Thyroid gland (tissue), 4 donors: ENCODE results near the gene BGLAP.

Experiments used
- POLR2A ChIP-seq, 2 donors: fragments of 450-650 bp; IDR thresholded peaks; one replicate each; pipeline ENCODE4 v1.6.1; 2017; ENCODE audit warnings: antibody characterized with exemption in 2 of 2, mild to moderate bottlenecking in 2 of 2, moderate library complexity in 1 of 2
- TF ChIP-seq, protein P1 (sequence below), 6 experiments: fragments of 200-600 bp in 3 of 6; fragments of 450-650 bp in 3 of 6; sonication (generic) in 3 of 6; IDR thresholded peaks; one replicate each; pipeline ENCODE4 v1.5.1; 2016 to 2019; ENCODE audit warnings: antibody characterized with exemption in 6 of 6, mild to moderate bottlenecking in 2 of 6, inconsistent platforms in 1 of 6, moderate library complexity in 1 of 6

DNA sequence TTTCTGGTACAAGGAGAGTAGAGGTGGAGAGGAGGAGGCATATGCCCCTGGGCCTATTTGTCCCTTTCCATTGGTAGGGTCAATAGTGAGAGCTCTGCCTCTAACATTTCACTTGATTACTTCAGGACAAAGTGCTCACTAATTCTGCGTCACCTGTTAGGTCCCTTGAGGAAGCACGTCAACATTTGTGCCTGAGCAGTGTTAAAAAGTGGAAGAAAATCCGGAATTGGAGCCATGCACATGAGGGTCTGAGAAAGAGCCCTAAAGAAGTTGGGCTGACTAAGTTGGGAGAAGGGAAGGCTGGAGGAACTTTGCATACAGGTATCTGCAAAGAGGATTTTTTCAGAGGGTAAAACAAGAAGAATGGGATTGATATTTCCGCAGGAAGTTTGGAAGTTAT lies 46.1 kb upstream of the BGLAP start:
- no peak for TF ChIP-seq POLR2A (IDR thresholded peaks at IDR 0.05)
- TF ChIP-seq, protein P1, sequence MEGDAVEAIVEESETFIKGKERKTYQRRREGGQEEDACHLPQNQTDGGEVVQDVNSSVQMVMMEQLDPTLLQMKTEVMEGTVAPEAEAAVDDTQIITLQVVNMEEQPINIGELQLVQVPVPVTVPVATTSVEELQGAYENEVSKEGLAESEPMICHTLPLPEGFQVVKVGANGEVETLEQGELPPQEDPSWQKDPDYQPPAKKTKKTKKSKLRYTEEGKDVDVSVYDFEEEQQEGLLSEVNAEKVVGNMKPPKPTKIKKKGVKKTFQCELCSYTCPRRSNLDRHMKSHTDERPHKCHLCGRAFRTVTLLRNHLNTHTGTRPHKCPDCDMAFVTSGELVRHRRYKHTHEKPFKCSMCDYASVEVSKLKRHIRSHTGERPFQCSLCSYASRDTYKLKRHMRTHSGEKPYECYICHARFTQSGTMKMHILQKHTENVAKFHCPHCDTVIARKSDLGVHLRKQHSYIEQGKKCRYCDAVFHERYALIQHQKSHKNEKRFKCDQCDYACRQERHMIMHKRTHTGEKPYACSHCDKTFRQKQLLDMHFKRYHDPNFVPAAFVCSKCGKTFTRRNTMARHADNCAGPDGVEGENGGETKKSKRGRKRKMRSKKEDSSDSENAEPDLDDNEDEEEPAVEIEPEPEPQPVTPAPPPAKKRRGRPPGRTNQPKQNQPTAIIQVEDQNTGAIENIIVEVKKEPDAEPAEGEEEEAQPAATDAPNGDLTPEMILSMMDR (IDR thresholded peaks at IDR 0.05) = no peak
